MM.1S (cell line): ENCODE results near the gene MAGI2.

ENCODE experiments used
- EZH2 ChIP-seq: fragments of 300-600 bp; sonication (generic); optimal IDR thresholded peaks from 2 replicates; pipeline ENCODE3; 2017; ENCODE audit warnings: low read depth, mild to moderate bottlenecking, antibody characterized with exemption, low read length, mixed read lengths
- TF ChIP-seq, protein P1 (sequence below): fragments of 300-600 bp; sonication (generic); IDR thresholded peaks from 2 replicates; pipeline ENCODE4 v1.5.1; 2016; ENCODE audit warnings: antibody characterized with exemption, low read length, mixed read lengths

DNA sequence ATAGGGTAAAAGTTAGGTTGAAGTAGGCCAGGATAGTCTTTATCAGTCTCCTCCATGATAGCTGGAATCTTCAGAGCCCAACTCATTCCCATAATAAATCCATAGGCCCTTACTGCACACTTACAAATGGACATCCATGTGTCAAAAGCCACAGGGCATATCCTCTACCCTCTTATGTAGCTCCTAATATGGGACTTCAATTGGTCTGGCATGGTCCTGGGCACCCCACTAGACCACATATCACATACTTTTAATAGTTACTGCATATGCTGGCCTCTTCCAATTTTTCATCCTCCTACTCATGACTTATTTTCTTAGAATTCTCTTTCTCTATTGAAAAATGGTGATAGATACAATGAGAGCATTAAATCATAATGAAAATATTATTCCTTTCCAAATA is 169.3 kb downstream of the MAGI2 start:
- TF ChIP-seq, protein P1, sequence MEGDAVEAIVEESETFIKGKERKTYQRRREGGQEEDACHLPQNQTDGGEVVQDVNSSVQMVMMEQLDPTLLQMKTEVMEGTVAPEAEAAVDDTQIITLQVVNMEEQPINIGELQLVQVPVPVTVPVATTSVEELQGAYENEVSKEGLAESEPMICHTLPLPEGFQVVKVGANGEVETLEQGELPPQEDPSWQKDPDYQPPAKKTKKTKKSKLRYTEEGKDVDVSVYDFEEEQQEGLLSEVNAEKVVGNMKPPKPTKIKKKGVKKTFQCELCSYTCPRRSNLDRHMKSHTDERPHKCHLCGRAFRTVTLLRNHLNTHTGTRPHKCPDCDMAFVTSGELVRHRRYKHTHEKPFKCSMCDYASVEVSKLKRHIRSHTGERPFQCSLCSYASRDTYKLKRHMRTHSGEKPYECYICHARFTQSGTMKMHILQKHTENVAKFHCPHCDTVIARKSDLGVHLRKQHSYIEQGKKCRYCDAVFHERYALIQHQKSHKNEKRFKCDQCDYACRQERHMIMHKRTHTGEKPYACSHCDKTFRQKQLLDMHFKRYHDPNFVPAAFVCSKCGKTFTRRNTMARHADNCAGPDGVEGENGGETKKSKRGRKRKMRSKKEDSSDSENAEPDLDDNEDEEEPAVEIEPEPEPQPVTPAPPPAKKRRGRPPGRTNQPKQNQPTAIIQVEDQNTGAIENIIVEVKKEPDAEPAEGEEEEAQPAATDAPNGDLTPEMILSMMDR = no peak
- no peak for TF ChIP-seq EZH2
